Germinal center (tissue), 1 donor: Measurements from ENCODE around the gene PYGM.

Source experiments
- DNase-seq: peaks from one replicate; pipeline ENCODE4 v3.0.0; 2012; ENCODE audit warnings: mixed read lengths, low spot score

Gene PYGM

DNA sequence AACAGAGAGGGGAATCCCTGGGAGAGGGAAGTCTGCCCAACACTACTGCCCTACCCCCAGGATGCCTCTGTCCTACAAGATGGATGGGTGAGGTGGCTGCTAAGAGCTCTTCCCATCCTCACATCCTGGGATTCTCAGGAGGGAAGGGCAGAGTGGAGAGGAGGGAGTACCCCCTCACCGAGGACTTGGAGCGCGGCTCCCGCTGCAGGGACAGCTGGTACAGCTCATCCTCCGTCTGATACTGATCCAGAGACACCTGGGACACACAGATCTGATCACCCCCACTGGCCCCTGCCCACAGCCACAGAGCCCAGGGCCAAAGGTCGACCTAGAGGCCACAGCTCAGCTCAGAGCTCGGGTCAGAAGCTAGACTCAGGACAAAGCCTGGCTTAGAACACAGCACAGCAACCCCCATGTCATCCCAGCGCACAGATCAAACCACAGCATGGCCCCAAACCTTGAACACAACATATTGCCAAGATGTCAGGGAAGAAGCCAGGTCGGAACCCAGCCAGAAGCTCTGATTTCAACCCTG lies 24.0 kb downstream of the PYGM start:
- DNase-seq = no peak

DNA sequence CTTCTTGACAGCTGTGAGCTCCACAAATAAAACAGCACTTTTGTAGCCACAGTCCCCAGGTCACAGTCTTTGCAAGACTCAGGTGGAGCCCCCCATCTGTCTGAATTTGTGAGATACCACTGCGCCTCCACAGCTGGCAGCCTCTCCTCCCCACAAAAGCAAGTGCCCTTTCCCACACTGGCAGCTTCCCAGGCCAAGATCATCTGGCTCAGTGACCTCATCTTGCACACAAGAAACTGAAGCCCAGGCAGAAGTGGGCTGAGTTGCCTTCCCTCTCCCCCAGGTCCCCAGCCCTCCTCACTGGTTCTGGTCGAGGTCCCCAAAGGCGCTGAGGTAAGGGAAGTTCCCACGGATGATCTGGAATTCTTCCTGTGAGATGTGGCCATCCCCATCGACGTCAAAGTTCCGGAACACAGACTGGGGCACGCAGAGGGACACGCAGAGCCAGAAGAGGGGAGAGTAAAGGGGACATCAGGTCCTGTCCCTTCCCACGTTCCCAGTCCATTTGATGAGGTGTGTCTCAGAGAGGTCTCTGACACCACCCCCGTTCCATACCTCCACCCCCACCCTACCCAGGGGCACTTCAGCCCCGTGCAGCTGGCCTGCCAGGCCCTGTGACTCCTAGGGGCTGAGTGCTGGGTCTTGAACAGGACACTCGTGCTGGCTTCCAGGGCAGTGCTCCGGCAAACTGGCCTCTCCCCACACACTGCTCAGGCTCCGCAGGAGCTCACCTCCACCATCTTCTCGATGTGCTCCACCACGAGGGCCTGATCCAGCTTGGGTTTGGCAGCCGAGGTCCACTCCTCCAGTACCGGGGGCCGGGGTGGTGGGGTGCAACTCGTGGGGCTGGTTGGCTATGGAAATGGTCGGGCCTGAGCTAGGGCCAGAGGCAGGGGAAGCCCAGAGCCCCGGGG lies 24.7 kb downstream of the PYGM start:
- DNase-seq = no peak

DNA sequence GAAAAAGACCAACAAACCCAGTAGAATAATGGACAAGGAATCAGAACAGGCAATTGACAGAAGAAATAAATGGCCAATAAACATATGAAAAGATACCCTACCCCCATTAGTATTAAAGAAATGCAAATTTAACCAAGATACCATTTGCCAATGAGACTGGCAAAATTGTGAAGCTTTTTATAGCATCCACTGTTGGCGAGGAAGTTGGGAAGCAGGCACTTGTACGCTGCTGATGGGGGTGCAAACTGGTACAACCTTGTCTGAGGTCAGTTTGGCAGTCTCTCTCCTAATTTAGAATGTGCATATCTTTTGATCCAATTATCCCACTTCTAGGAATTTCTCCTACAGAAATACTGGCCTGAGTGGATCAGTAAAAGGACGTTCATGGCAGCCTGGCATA lies 28.2 kb downstream of the PYGM start:
- no peak for DNase-seq

DNA sequence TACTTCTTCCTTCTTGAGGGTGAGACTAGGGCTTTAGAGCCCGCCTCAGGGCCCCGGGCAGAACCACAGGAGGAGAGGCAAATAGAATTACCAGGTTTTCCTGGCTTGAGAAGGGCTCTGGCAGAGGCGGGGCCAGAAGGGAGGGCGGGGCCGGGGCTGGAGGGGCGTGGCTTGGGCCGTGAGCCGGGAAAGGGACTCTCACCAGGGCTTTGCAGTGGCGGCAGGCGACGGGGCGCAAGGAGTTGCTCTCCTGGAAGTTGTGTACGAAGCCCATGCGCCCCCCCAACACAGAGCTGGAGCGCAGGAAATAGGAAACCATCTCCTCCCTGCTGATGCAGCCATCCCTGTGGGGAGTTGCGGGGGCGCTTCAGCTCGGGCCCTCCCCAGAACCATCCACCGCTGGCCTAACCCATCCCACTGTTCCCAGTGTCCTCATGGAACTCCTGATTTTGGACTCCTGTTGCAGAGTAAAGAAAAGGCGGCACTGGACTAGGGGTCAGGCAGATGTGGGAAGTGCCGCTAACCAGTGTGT lies 29.9 kb downstream of the PYGM start:
- no peak for DNase-seq

DNA sequence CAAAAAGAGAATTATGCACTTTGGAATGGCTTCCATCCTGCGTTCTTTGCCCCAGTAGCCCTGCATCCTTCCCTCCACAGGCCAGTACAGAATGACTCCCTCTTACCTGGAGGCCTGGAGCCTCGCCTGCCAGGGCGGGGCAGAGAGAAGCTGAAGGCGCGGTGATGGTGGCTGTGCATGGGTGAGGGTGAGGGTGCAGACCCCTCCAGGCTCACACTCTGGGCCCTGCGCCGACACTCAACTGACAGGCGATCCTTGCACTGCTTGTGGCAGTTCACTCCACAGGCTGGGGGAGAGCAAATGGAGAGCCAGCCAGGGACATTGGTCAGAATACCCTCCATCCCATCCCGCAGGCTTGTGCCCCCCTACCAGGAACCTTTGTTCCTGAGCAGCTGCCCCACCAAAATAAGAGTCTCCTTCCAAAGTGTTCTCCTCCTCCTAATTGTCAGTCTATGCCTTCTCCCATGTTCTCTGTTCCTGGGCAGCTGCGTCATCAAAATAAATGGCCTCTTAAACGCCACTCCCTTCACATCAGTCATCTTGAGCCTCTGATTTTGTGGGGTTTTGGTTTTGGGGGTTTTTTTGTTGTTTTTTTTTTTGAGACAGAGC lies 30.9 kb downstream of the PYGM start:
- no peak for DNase-seq

DNA sequence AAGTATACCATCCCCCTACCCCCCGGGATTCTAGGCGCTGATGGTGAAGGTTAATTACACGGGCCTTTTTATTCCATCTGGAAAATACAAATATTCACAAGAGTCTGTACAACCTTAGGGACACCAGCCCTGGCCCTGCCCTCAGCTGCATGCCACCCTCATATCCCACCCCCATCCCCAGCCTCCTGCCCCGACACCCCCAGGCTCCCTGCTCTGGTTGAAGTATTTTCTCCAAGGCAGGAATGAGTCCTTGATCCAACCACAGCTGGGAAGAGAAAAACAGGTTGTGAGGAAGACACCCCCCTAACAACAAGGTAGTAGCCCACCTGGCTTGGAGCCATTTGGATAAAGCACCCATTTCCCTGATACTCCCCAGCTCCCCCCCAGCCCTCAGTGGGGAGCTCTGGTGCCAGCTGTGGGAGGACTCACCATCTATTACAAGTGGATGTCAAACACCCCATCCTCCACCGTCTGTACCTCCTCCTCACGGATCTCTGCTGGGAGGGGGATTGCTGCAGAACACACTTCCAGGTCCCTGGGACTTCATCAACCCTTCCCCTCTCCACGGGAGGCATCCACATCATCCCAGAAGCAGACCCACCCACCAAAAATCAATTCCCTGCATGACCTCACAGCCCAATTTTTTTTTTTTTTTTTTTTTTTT lies 32.8 kb downstream of the PYGM start:
- DNase-seq = no peak

DNA sequence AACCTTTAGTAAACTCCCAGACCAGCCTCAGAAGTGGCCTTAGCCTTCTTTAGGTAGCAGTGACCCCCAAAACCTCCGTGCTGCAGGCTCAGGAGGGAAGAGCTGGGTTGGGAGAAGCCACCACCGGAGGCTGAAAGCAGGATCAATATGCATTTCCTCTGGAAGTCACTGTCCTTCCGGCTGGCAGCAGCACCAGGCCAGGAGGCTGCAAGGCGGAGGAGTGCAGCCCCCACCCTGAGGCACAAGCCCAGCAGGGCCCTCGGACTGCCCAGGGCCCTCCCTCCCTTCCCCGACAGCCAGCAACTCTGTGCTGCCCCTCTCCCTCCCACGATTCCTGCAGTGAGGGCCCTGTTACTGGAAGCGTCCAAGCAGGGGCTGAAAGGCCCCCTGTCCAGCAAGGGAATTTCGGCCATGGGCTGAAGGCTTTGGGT lies 33.5 kb downstream of the PYGM start:
- no peak for DNase-seq

DNA sequence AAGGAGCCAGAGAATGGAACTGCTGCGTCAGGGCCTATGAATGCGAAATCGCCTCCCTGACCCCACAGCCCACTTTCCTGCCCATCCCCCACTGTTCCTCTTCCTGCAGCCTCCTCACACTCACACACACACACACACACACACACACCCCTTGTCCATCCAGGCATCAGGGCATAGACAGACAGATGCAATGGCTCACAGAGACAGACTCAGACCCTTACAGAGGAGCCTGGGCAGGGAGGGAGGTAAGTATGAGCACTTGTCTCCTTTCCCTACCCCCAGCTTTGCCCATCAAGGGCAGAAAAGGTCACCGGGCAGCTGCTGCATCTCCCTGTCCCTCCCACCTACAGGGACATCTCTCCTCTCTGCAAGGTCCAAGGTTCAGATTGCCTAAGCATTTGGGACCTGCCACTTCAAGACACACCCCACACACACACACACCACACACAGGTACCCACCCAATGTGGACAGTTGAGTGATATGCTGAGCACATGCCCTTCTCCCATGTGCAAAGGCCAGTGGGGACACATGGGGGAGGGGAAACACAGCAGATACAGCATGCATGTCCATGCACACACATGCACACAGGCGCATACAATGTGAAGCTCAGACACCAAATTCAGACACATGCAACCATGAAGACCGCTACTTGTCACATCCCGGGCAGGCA lies 34.8 kb downstream of the PYGM start:
- no peak for DNase-seq

DNA sequence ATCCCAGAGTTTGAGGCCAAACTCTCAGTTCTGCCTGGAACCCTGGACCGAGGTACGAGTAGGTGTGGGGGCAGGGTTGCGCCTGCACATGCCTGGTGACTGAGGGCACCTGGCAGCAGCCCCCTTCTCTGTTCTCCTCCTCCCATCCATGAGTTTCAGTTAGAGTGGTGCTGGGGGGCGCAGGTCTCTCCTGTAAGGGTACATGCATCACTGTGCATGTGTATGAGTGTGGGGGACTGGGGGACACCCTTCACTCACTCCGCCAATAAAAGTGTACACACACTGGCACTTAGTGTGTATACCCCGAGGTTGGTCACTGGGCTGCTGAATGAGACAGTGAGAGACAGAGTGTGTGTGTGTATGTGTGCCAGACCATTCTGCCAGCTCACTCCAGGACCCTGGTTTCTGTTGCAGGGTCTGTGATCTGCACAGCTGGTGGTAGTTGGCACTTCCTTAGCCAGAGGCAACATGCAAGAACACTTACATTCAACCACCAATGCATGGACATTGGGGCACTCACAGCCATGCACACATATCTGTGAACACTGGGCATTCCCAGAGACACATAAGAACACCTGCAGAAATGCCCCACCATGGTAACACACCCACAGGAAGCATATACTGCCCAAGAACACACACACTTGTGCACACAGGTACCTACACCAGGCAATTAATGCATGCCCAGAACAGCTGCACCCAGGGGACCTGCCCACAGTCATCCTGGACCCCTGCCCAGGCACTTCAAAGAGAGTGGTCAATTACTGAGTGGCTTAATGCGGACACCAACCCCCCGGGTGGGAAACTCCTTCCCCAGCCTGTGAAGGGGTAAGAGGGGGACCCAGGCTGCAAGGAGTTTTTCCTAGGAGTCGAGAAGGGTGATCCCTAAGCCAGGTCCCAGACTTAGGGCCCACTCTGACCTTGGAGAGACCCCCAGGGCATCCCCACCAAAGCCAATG lies 35.6 kb downstream of the PYGM start:
- DNase-seq = no peak

DNA sequence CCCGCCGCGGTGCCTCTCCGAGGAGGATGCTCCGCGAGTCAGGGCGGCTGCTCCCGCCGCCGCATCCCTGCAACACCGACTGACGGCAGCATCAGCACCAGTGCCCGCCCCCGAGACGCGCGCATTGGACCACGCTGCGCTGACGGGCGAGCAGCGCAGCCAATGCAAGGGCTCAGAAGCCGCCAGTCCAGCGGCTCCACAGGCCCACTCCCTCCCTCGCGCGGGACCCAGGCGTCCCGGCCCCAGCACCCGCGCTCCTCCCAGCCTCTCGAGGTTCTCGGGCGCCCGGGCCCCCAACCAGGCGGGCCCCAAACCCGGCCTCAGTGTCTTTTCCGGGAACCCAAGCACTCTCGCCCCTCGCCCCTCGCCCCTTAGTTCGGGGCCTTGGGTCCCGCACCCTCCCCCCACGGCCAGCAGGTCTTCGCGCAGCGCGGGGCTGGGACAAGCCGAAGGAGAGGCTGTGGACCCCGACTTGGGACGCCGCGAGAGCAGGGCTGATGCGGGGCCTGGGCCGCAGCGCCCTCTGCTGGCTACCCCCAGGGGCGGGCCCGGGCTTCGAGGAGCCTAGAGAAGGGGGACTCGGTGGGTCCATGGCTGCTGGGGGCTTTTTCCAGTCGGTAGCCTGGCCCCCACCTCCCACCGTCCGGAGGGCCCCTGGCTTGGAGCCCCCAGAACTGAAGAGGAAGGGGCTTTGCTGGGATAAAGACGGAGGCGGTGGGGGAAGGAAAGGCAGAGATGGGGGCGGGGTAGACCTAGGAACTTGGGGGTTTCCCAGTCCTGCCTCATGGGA lies 36.5 kb downstream of the PYGM start, which contains the start of gene NRXN2:
TSS of gene NRXN2 (minus strand) at position 81 of the 790 bp plus-strand sequence. CDS start 9,498 bp downstream, outside the sequence.
- peak; percentile 94 for DNase-seq

DNA sequence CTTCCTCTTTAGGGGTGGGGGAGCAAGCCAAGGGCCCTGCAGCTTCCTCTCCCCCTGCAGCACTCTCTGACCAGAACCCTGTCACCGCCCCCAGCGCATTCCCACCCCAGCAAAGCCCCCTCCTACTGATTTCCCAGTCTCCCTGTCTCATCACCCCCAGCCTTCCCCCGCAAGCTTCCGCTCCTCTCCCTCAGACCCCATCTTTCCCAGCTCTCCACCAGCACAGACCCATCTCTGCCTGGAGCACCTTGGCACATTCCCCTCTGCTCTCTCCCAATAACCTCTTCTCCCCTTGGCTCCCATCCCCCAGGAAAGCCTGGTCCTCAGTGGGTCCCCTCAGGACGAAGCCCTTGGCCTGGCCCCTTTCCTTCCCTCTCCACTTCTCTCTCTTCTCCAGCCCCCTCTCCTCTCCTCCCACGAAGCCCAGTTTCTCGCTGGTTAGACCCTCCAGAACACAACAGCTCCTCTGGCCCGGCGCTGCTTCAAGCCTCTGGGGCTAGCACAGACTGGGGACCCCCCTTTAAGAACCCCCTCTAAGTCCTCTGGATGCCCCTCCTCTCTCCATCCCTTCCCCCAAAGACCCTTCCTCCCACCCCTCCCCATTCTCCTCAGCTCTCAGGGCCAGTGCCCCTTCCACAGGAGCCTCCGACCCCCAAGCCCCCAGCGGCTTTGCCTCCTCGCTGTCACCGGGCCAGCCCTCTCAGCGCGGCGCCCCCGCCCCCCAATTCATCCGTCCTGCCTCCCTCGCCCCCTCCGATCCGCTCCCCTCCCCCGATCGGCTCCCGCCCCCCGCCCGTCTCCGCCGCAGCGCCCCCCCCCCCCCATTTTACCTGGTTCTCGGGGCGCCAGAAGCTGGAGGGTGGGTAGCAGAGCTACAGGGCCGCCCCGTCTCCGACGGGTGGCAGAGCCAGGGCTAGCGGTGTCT lies 37.4 kb downstream of the PYGM start:
- DNase-seq = no peak

DNA sequence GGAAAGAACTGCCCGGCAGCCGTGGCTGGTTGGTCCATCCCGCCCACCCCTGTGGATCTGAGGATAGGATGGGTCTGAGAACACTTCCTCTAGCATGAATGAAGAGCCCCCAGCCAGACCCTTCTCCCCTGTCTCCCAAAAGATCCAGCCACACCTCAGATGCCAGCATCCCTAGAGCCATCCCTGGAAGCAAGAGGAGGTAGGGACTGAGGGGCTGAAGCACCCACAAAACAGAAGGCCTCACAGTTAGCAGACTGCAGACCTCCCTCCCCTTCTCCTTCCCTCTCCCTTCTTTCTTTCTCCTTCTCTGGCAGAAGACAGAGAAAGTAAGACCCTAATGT lies 38.4 kb downstream of the PYGM start:
- no peak for DNase-seq

DNA sequence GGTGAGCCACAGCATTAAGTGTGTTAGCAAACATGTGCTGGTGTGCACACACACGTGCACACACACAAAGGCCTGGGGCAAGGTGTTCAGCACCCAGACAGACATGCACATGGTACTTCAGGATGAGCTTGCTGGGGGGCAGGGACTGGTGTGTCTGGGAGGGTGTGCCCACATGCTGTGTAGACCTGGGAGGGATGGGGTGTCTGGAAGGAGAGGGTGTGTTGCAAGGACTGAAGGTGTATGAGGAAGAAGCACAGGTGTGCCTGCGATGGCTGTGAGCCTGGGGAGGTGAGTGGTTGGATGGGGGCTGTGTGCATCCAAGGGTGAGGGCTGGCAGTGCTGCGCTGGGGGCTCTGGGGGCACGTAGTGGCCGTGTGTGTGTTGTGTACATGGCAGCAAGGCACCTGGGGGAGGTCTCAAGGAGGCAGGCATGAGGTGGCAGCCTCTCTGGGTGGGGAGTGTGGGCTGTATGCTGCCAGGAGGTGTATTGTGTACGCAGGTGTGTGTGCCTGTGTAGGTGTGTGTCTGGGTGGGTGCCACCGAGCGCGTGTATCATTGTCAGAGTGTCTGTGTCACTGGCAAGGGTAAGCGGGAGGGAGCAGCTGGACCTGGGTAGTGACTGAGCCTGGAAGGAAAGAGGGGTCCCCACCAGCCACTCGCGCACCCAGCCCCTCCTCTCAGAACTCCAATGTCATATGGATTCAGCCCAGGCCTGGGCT lies 39.0 kb downstream of the PYGM start:
- no peak for DNase-seq

DNA sequence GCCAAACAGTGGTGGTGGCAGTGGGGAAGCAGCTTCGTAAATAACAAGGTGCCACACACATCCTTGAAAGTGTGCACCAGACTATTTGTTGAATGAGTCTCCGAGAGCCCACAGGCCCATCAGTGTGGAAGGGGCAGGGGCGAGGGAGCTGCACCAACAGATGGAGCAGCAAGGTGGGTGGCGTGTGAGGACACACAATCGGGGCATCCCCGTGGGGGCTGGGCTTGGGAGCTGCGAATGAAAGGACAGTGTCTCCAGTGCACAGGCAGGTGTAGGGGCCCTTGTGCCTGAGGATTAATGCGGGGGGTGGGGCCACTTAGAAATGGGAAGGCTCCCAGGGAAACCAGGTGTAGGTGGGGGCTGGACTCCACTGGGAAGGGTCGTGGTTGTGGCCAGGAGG lies 39.6 kb downstream of the PYGM start:
- no peak for DNase-seq

DNA sequence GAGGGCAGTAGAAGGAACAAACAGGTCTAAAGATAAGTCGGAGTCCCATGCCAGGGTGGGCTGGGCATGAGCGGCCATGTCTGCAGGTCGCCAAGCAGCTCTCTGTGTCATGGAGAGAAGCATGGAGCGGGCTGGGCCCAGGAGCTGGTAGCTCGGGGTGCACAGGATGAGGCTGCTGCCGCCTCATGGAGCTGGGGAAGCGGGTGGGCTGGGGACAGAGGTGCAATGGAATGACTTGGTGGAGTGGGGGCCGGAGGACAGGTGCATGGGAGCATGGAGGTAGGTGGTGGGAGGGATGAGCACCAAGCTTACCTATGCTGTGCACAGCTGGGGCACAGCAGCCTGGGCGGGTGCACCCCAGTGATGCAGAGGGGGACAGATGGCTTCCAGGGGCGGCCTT lies 40.4 kb downstream of the PYGM start:
- DNase-seq = no peak

DNA sequence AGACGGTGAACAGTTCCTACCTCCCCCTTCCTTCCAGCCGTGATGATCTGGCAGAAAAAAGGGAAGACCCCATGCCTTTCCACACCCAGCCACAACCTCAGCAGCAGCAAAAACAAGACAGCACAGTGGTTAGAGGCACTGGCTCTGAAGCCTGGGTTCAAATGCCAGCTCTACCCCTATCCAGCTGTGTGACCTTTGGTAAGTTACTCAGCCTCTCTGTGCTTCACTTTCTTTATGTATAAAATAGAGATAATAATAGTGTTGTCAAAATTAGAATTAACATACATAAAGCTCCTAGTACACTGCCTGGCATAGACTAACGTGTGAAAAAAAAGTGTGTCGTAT lies 41.0 kb downstream of the PYGM start:
- DNase-seq = no peak

DNA sequence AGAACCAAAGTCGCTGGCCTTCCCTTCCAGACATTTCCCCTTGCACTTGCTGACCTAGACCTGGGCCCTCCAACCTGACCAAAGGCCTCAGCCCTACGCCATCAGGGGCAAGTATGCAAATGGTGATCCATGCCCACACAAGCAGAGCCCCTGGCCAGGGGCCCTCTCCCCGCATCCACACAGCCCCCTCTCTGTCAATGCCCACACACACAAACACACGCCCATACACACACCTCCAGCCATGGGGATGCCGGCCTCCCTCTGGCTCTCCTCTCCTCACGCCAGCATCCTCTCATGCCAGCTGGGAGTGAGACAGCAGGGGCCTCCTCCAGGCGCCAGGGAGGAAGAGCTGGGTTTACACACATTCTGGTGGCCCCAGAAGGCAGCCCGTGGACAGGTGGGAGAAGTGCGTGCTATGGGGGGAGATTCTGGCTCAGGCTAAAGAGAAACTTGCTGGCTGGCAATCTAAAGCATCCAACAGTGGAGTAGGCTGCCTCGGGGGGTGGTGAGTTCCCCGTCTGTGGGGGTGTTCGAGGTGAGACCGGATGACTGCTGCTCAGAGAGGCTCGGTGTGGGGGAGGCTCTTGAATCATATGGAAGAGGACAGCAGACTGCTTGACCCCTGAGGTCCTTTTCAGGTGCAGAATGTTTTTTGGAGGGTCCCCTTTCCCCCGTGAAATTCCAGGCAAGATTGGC lies 41.5 kb downstream of the PYGM start:
- DNase-seq = no peak

DNA sequence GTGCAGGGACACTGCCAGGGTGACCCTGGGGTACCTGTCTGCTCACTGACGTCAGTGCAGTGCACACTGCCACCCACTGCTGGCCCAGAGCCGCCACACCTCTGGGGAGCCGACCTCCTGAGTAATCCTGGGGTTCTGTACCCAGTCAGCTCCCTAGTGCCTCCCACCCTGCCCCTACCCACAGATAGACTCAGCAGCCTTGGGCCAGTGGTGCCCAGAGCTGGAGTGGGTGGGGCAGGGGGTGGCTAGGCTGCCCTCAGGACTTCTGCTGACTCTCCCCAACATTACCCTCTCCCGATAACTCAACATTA lies 42.6 kb downstream of the PYGM start:
- DNase-seq = no peak
